Neural cell (in vitro differentiated cells): ENCODE measurements around the gene ZNF726.

Experiments
- CTCF ChIP-seq: fragments of 450-650 bp; IDR thresholded peaks from 2 replicates; pipeline ENCODE4 v1.5.1; 2014; ENCODE audit warnings: antibody characterized with exemption, mild to moderate bottlenecking, moderate library complexity; ENCODE audit not compliant: poor library complexity, severe bottlenecking
- SMC3 ChIP-seq: fragments of 450-650 bp; conservative IDR thresholded peaks from 2 replicates; pipeline ENCODE4 v1.6.1; 2014; ENCODE audit warnings: antibody characterized with exemption, mild to moderate bottlenecking, moderate library complexity; ENCODE audit not compliant: poor library complexity

GRCh38 chr19:23884363-23884762 is 30.3 kb upstream of the ZNF726 start:
- TF ChIP-seq CTCF (no peak), SMC3 (no peak)
